H9 (cell line): ENCODE measurements around the gene F12. TPM values are rescaled to one million over a fixed set of nuclear protein-coding genes. Genes with fewer than 3 reads are reported as not detected.

Experiments used
- DNase-seq: peaks from one replicate; pipeline ENCODE4 v3.0.0-alpha.2; 2017
- H2AFZ ChIP-seq: one replicate; pipeline ENCODE4 v1.6.1; 2013; ENCODE audit warnings: mild to moderate bottlenecking, low read length, control low read depth, moderate library complexity
- H2AK5ac ChIP-seq: 2 replicates; pipeline ENCODE4 v1.6.1; 2013; ENCODE audit warnings: low read length, control low read depth, mixed read lengths; ENCODE audit not compliant: insufficient read length
- H2BK120ac ChIP-seq: one replicate; pipeline ENCODE4 v1.6.1; 2013; ENCODE audit warnings: low read depth, mild to moderate bottlenecking, low read length, control low read depth, inconsistent platforms; ENCODE audit not compliant: poor library complexity, severe bottlenecking
- H2BK12ac ChIP-seq: 2 replicates; pipeline ENCODE4 v1.6.1; 2013; ENCODE audit warnings: low read length, control low read depth, mixed read lengths, low read depth; ENCODE audit not compliant: insufficient read length
- H2BK15ac ChIP-seq: 2 replicates; pipeline ENCODE4 v1.6.1; 2013; ENCODE audit warnings: low read depth, low read length, control low read depth
- H2BK20ac ChIP-seq: one replicate; pipeline ENCODE4 v1.6.1; 2013; ENCODE audit warnings: low read depth, mild to moderate bottlenecking, low read length, control low read depth, inconsistent platforms; ENCODE audit not compliant: poor library complexity, severe bottlenecking
- H2BK5ac ChIP-seq: 2 replicates; pipeline ENCODE4 v1.6.1; 2013; ENCODE audit warnings: low read length, control low read depth, mixed read lengths; ENCODE audit not compliant: insufficient read length
- H3K14ac ChIP-seq: 2 replicates; pipeline ENCODE4 v1.6.1; 2013; ENCODE audit warnings: low read length, control low read depth; ENCODE audit not compliant: insufficient read depth
- H3K18ac ChIP-seq: 2 replicates; pipeline ENCODE4 v1.6.1; 2013; ENCODE audit warnings: low read depth, mild to moderate bottlenecking, mixed read lengths, low read length, control low read depth; ENCODE audit not compliant: insufficient read length
- H3K23ac ChIP-seq: 2 replicates; pipeline ENCODE4 v1.6.1; 2013; ENCODE audit warnings: low read length, control low read depth, mixed read lengths, low read depth; ENCODE audit not compliant: insufficient read length
- H3K23me2 ChIP-seq: 2 replicates; pipeline ENCODE4 v1.6.1; 2013; ENCODE audit warnings: low read depth, mild to moderate bottlenecking, mixed read lengths, low read length, control low read depth; ENCODE audit not compliant: insufficient read length, poor library complexity, severe bottlenecking
- H3K27ac ChIP-seq: 2 replicates; pipeline ENCODE4 v1.5.1; 2013; ENCODE audit warnings: low read length, control low read depth, mixed read lengths, low read depth; ENCODE audit not compliant: insufficient read length
- H3K27me3 ChIP-seq: 2 replicates; pipeline ENCODE4 v1.6.1; 2013; ENCODE audit warnings: low read length, control low read depth, inconsistent platforms; ENCODE audit not compliant: insufficient read depth
- H3K4ac ChIP-seq: 2 replicates; pipeline ENCODE4 v1.6.1; 2013; ENCODE audit warnings: low read depth, mild to moderate bottlenecking, control low read depth, inconsistent platforms, low read length, moderate library complexity
- H3K4me1 ChIP-seq: 2 replicates; pipeline ENCODE4 v1.6.1; 2013; ENCODE audit warnings: low read length, control low read depth, inconsistent platforms; ENCODE audit not compliant: insufficient read depth
- H3K4me2 ChIP-seq: 2 replicates; pipeline ENCODE4 v1.6.1; 2013; ENCODE audit warnings: low read length, control low read depth, mixed read lengths; ENCODE audit not compliant: insufficient read length, insufficient read depth
- H3K56ac ChIP-seq: 2 replicates; pipeline ENCODE4 v1.6.1; 2013; ENCODE audit warnings: low read depth, mild to moderate bottlenecking, mixed read lengths, low read length, control low read depth; ENCODE audit not compliant: insufficient read length
- H3K79me1 ChIP-seq: 2 replicates; pipeline ENCODE4 v1.6.1; 2013; ENCODE audit warnings: low read depth, mild to moderate bottlenecking, moderate library complexity, low read length, control low read depth, inconsistent platforms; ENCODE audit not compliant: insufficient read depth, poor library complexity, severe bottlenecking
- H3K79me2 ChIP-seq: 2 replicates; pipeline ENCODE4 v1.6.1; 2013; ENCODE audit warnings: low read length, control low read depth, inconsistent platforms; ENCODE audit not compliant: insufficient read depth
- H3K9ac ChIP-seq: 2 replicates; pipeline ENCODE4 v1.6.1; 2013; ENCODE audit warnings: low read length, control low read depth, mixed read lengths; ENCODE audit not compliant: insufficient read length; ENCODE audit errors: extremely low read depth
- H3K9me3 ChIP-seq: one replicate; pipeline ENCODE4 v1.6.1; 2013; ENCODE audit warnings: low read depth, low read length, inconsistent platforms; ENCODE audit not compliant: control insufficient read depth
- H3T11ph ChIP-seq: one replicate; pipeline ENCODE4 v1.6.1; 2013; ENCODE audit warnings: mild to moderate bottlenecking, low read length, control low read depth, inconsistent platforms
- H4K20me1 ChIP-seq: one replicate; pipeline ENCODE4 v1.6.1; 2013; ENCODE audit not compliant: control insufficient read depth, insufficient read length, insufficient read depth
- H4K5ac ChIP-seq: 2 replicates; pipeline ENCODE4 v1.6.1; 2013; ENCODE audit warnings: low read depth, mild to moderate bottlenecking, mixed read lengths, low read length, control low read depth; ENCODE audit not compliant: insufficient read length
- H4K8ac ChIP-seq: replicated peaks from 2 replicates; pipeline ENCODE4 v1.6.1; 2013; ENCODE audit warnings: low read length, control low read depth, mixed read lengths, low read depth; ENCODE audit not compliant: insufficient read length
- H4K91ac ChIP-seq: 2 replicates; pipeline ENCODE4 v1.6.1; 2013; ENCODE audit warnings: low read depth, mild to moderate bottlenecking, moderate library complexity, mixed read lengths, low read length, control low read depth; ENCODE audit not compliant: insufficient read length
- H3K27ac Mint-ChIP-seq, 3 experiments: 2 replicates in 2 of 3; 3 replicates in 1 of 3; pipeline ENCODE4 v1.8.0; 2020 to 2021; ENCODE audit warnings: mixed read lengths in 3 of 3, mild to moderate bottlenecking in 1 of 3, moderate library complexity in 1 of 3
- H3K27me3 Mint-ChIP-seq: 2 replicates; pipeline ENCODE4 v1.8.0; 2021; ENCODE audit warnings: low read depth, mild to moderate bottlenecking, moderate library complexity, mixed read lengths
- H3K36me3 Mint-ChIP-seq, 3 experiments: 2 replicates in 2 of 3; 3 replicates in 1 of 3; pipeline ENCODE4 v1.8.0; 2020 to 2021; ENCODE audit warnings: low read depth in 3 of 3, mixed read lengths in 3 of 3; ENCODE audit not compliant: insufficient read depth in 1 of 3
- H3K4me1 Mint-ChIP-seq, 2 experiments: 2 replicates each; pipeline ENCODE4 v1.8.0; 2020; ENCODE audit warnings: mixed read lengths in 2 of 2
- H3K4me3 Mint-ChIP-seq, 2 experiments: 2 replicates in 1 of 2; 3 replicates in 1 of 2; pipeline ENCODE4 v1.8.0; 2020 to 2021; ENCODE audit warnings: mild to moderate bottlenecking in 2 of 2, mixed read lengths in 2 of 2, moderate library complexity in 1 of 2
- H3K9me3 Mint-ChIP-seq, 2 experiments: 2 replicates in 1 of 2; 3 replicates in 1 of 2; pipeline ENCODE4 v1.8.0; 2020; ENCODE audit warnings: mild to moderate bottlenecking in 2 of 2, mixed read lengths in 2 of 2, moderate library complexity in 1 of 2
- WGBS: extraction: QIAGEN DNeasy Blood & Tissue Kit; methylation state at CpG from one replicate; pipeline ENCODE4 v1.1.7; 2013; ENCODE audit warnings: missing lambda C conversion rate, low lambda C conversion rate, mixed read lengths; ENCODE audit not compliant: insufficient read length; ENCODE audit errors: extremely low coverage; 5-methylcytosine and 5-hydroxymethylcytosine counted together
- total RNA-seq: library from RNA; stranded (reverse); gene quantifications from 2 replicates; pipeline ENCODE4 v1.2.1, GENCODE V29; 2021
- TF ChIP-seq, protein P1 (sequence below): fragments of 200-600 bp; sonication (generic); conservative IDR thresholded peaks from 3 replicates; pipeline ENCODE4 v1.8.0; 2021; ENCODE audit warnings: antibody characterized with exemption, mild to moderate bottlenecking

The F12 gene
- total RNA-seq, 1 experiment from 2014 or later, result 3.5 TPM

- Histone ChIP-seq H3K56ac (no peak overlapping the region), H4K20me1 (no peaks in the 10 kb centered on the region), H2BK12ac (no peak overlapping the region), H3K4me1 (peaks cover 11% of the 10 kb centered on the region; the same call in 1 of the 2 replicates), H3K4ac (no peak overlapping the region), H2BK120ac (no peak overlapping the region), H3K27ac (no peak overlapping the region), H2BK15ac (no peak overlapping the region), H3K27me3 (no peaks in the 10 kb centered on the region; the same call in 1 of the 2 replicates), H3T11ph (no peak overlapping the region), H3K18ac (no peak overlapping the region), H3K79me1 (no peaks in the 10 kb centered on the region), H2BK20ac (no peak overlapping the region), H3K23ac (no peak overlapping the region), H3K79me2 (no peaks in the 10 kb centered on the region), H3K9me3 (no peaks in the 10 kb centered on the region), H2AK5ac (no peak overlapping the region), H4K8ac (no peak overlapping the region), H2AFZ (no peak overlapping the region), H4K5ac (no peak overlapping the region), H4K91ac (no peak overlapping the region), H3K14ac (no peak overlapping the region), H3K9ac (no peak overlapping the region), H2BK5ac (no peak overlapping the region), H3K4me2 (no peak overlapping the region), H3K23me2 (peaks cover 10% of the 10 kb centered on the region)
- Mint-ChIP-seq H3K27me3 (peaks cover 42% of the 10 kb centered on the region), H3K9me3 (no peaks in the 10 kb centered on the region; a peak in 1 of 5 replicates), H3K4me1 (peaks cover 35 to 56% of the 10 kb centered on the region in 2 experiments), H3K36me3 (peaks cover 8 to 10% (median 8%) of the 10 kb centered on the region in 3 experiments), H3K4me3 (peak overlapping the region in 1 of 2 experiments; percentile 33; a peak in 2 of 5 replicates), H3K27ac (no peak overlapping the region)
- no CpG with 5 or more reads among the region's 11 CpGs for WGBS
- TF ChIP-seq, protein P1, sequence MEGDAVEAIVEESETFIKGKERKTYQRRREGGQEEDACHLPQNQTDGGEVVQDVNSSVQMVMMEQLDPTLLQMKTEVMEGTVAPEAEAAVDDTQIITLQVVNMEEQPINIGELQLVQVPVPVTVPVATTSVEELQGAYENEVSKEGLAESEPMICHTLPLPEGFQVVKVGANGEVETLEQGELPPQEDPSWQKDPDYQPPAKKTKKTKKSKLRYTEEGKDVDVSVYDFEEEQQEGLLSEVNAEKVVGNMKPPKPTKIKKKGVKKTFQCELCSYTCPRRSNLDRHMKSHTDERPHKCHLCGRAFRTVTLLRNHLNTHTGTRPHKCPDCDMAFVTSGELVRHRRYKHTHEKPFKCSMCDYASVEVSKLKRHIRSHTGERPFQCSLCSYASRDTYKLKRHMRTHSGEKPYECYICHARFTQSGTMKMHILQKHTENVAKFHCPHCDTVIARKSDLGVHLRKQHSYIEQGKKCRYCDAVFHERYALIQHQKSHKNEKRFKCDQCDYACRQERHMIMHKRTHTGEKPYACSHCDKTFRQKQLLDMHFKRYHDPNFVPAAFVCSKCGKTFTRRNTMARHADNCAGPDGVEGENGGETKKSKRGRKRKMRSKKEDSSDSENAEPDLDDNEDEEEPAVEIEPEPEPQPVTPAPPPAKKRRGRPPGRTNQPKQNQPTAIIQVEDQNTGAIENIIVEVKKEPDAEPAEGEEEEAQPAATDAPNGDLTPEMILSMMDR, result no peak
- no peak for DNase-seq
Measured at GRCh38 chr5:177364159-177364962, 45.0 kb downstream of the F12 start.
